Glomerular visceral epithelial cell (primary cell): ENCODE measurements around the gene ARHGAP27.
A peak's percentile ranks its signal among the peaks of the same experiment; 100 is the strongest.
"Not testable (repeated sequence)": the region's sequence is repeated elsewhere in the genome, so short reads cannot be mapped to it uniquely, and the experiment has no call there.

ENCODE experiments used
- DNase-seq: peaks from one replicate; pipeline ENCODE4 v3.0.0-alpha.2; 2016; ENCODE audit errors: extremely low spot score

The ARHGAP27 gene

GRCh38 chr17:45432405-45433158, at the start of gene ARHGAP27:
ARHGAP27 (minus strand) TSS chr17:45432870; CDS start chr17:45430279, 2,591 bp downstream.
- peak; percentile 73 for DNase-seq

DNA sequence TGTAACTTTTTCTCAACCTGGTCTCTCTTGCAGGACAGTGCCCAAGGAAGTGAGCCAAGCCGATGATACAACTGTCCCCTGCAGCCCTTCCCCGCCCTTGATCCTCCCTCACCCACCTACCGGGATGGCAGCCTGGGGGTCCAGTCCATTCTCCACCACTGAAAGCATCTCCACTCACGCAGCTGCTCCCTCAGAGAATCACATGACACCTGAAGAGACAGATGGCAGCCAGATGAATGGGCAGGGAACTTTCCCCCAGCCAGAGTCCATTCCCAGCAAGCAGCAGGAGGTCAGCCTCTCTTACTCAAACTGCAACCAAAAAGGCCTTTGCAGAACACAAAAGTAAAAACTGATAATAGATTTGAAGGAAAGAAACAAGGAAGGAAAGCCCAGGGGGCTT, 49.6 kb upstream of the ARHGAP27 start:
- DNase-seq: not testable (repeated sequence)

DNA sequence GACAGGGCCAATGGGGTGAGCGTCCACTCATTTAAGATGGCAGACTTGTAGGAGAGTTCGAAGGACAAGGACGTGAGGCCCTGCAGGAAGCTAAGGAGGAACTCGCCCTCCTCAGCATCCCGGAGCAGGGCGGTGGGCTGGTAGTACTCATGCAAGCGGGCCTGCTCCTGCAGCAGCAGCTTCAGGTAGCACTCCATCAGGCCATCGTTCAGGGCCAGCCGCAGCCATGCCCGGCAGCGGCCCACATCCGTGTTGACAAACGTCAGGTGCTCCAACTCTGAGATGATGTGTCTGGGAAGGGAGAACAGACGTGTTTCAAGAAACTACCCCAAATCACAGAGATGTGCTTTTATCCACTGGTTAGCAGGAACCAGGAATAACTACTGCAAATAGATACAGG, 42.8 kb upstream of the ARHGAP27 start:
- DNase-seq: not testable (repeated sequence)

DNA sequence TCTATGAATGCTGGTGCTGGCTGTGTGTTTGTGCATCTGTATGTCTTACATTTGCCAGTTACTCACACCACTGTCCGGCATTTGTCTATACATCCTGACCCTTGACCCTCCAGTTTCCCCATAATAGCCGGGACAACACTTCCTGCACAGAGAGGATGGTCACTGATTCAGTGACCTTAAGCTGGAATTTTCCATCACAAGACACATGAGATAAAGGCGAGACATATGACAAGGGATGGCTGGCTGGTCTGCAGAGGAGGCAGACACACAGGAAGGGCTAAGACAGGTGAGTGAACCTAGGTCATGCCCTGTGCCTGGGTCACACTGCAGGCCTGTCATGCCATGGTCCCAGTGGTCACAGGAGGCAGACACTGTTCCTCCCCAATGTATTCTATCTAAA, 39.6 kb upstream of the ARHGAP27 start:
- not testable (repeated sequence) for DNase-seq

DNA sequence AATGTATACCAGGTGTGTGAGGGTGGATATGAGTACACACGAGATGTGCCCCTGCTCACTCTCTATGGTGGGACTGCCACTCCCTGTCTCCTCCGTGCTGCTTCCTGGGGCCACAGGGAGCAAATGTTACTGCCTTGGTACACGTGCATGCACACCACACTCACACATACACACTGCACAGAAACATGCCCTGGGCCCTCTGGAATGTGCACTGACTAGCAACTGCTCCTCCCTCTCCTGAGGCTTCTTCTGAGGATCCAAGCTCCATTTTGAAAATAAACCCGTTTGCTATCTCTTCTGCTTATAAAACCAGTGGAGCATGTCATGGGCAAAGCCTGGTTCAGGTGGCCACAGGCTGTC, 36.5 kb upstream of the ARHGAP27 start:
- DNase-seq: not testable (repeated sequence)

DNA sequence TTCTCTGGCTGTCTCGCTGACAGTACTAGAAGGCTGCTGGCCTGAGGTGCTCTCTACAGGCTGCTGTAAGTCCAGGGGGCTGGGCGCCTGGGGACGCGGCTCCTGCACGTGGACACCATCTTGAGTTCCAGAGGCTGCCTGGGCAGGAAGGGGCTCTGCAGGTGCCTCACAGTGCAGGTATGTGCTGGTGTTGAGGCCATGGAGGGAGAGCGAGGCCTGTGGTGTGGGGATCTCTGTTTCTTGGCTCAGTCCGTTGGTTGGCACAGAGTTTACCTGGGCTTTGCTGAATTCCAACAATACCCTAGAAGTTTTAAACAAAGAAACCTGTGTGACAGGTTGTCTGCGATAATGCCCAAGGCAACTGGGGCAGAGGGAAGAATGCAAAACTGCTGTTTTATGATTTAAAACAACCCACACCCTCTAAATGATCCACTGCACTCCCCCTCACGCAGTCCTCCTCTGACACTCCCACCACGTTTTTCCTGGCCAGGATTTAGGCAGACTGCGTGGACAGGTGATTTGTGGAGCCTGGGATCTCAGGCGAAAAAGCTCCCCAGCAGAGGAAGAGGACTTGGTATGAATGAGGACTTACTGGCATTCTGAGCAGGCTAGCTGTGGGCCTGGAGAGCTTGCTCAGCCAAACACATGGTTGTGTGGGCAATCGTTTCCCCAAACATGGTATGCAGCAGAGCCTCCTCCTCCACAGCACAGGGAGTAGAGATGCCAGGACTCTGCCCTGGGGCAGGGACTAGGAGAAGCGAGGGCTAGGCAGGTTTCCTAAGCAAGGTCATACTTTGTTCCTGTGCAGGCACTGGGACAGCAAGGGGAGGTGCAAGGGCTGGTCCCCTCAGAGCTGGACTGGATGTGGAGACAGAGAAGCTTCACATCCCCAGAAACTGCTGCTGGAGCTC, 35.9 kb upstream of the ARHGAP27 start:
- not testable (repeated sequence) for DNase-seq

GRCh38 chr17:45461524-45462327, 29.1 kb upstream of the ARHGAP27 start:
- peak; percentile 21 for DNase-seq

DNA sequence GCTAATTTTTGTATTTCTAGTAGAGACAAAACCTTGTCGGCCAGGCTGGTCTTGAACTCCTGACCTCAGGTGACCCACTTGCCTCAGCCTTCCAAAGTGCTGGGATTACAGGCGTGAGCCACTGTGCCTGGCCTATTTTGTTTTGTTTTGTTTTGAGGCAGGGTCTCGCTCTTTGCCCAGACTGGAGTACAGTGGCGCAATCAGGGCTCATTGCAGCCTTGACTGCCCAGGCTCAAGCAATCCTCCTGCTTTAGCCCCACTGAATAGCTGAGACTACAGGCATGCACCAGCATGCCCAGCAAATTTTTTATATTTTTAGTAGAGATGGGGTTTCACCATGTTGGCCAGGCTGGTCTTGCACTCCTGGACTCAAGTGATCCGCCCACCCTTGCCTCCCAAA, 27.8 kb upstream of the ARHGAP27 start:
- DNase-seq: not testable (repeated sequence)

DNA sequence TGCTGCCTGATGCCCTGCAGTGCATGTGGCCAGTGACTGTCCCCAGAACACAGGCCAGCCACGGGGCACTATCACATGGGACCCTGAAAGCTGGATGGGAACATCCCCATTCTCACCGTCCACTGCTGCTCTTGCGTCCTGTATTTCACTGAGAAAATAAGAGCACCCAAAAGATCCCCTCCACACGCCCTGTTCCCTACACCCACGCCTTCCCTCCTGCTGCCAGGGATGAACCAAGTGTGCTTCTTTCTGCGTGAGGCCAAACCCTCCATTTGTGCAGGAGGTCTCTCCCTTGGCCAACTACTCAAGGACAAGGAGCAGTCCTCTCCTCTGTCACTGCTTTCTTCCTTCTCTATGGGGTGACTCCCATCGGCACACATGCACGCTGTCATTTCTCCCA, 21.7 kb upstream of the ARHGAP27 start:
- not testable (repeated sequence) for DNase-seq

GRCh38 chr17:45453731-45454130, 21.1 kb upstream of the ARHGAP27 start:
- DNase-seq: not testable (repeated sequence)

GRCh38 chr17:45453225-45453534, 20.5 kb upstream of the ARHGAP27 start:
- DNase-seq: not testable (repeated sequence)

GRCh38 chr17:45452329-45453224, 19.9 kb upstream of the ARHGAP27 start:
- DNase-seq: not testable (repeated sequence)

GRCh38 chr17:45451660-45452059, 19.0 kb upstream of the ARHGAP27 start:
- DNase-seq: not testable (repeated sequence)

- DNase-seq: no peak
Measured at GRCh38 chr17:45451131-45451530, 18.5 kb upstream of the ARHGAP27 start.

DNA sequence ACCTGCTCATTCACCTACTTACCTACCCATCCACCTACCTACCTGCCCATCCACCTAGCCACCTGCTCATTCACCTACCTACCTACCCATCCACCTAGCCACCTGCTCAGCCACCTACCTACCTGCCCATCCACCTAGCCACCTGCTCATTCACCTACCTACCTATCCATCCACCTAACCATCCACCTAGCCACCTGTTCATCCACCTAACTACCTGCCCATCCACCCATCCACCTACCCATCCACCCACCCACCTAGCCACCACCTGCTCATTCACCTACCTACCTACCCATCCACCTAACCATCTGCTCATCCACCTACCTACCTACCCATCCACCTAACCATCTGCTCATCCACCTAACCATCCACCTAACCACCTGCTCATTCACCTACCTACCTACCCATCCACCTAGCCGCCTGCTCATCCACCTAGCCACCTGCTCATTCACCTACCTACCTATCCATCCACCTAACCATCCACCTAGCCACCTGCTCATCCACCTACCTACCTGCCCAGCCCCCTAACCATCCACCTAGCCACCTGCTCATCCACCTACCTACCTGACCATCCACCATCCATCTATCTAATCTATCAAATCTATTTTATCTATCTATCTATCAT, 17.1 kb upstream of the ARHGAP27 start:
- not testable (repeated sequence) for DNase-seq

DNA sequence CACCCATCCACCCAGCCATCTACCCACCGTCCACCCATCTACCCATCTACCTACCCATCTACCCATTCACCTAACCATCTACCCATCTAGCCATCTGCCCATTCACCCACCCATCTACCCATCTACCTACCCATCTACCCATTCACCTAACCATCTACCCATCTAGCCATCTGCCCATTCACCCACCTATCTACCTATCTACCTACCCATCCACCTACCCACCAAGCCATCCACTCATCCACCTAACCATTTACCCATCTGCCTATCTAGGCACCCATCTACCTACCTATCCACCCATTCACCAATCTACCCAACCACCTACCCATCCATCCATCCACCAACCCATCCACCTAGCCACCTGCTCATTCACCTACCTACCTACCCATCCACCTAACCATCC, 16.6 kb upstream of the ARHGAP27 start:
- not testable (repeated sequence) for DNase-seq

DNA sequence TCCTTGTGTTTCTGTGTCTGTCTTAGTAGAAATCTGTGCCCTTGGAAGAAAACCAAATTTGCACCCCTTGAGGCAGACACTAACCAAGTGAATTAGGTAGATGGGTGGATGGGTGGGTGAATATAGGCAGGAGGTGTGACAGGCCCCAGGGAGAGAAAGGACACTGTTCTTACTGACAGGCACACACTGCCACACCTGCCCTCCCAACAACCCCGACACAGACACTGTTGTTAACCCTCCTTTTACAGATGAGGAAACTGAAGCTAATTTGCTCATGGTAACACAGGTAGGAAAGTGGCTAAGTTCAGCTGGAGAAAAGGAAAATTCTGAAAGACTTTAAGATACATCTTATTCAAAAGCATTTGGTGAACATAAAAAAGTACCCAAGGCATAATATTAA, 15.8 kb upstream of the ARHGAP27 start:
- not testable (repeated sequence) for DNase-seq

DNA sequence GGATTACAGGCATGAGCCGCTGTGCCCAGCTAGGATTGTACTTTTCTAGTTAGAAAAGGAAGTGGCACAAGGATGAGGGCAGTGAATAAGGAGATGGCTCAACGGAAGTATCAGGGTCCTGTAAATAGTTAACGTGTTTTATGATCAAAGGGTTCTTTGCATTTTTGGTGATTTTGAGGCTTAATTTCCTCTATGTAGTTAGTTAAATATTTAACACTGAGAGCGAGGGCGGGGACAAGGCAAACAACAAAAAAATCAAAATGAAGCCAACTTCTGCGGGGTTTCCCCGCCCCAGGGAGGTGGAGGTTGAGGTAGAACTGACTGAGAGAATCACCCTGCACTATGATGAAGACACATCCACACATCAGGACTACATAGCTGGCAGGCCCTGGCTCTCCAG, 15.4 kb upstream of the ARHGAP27 start:
- peak; percentile 37 for DNase-seq

- DNase-seq: not testable (repeated sequence)
Measured at GRCh38 chr17:45447650-45448049, 15.0 kb upstream of the ARHGAP27 start.

GRCh38 chr17:45446872-45447625, 14.4 kb upstream of the ARHGAP27 start:
- DNase-seq: not testable (repeated sequence)
